ENCODE data around the gene CISH.
A peak's percentile ranks its signal among the peaks of the same experiment; 100 is the strongest.

Gene CISH

GRCh38 chr3:50633230-50633790 is 21.7 kb upstream of the CISH start:
- peaks cover 16% of the 10 kb centered on the region for H3K4me1 ChIP-seq (ENCODE audit: insufficient read depth, poor library complexity, severe bottlenecking)
- no peak overlapping the region for H3K4me3 ChIP-seq (ENCODE audit: severe bottlenecking)
- TF ChIP-seq CTCF (IDR thresholded peaks at IDR 0.05; ENCODE audit: poor library complexity, severe bottlenecking) = no peak
- no peak for ATAC-seq (ENCODE audit: low read depth)
- no peaks in the 10 kb centered on the region for H3K9me3 ChIP-seq (ENCODE audit: severe bottlenecking)
- 0 out of 2 replicates have a peak, but pooled peaks cover 6% of the 10 kb centered on the region for H3K36me3 ChIP-seq (ENCODE audit: low read depth)
- H3K27ac ChIP-seq (ENCODE audit: poor library complexity, severe bottlenecking) = peak overlapping the region; percentile 70
- no peak for DNase-seq (ENCODE audit: low spot score)
- H3K27me3 ChIP-seq (ENCODE audit: insufficient read depth, poor library complexity, severe bottlenecking) = no peaks in the 10 kb centered on the region

DNA sequence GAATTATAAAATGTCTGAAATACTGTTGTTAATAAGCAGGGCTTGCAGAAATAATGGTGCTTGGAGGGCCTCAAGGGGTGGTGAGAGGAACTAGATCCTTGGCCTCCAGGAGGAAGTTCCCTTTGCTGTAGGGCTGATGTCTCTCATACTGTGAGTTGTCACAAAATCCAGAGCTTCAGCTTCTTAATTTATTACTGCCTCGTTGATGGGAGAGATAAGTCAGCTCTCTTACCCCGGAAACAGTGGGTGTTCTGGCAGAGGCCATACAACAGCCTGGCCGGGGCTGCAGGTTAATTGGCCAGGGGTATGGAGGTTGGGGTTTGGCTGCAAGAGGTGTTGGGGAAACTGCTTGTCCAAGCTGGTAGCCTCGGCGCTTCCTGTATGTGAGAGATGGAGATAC is 20.9 kb upstream of the CISH start:
- no peaks in the 10 kb centered on the region for H3K27me3 ChIP-seq (ENCODE audit: insufficient read depth, poor library complexity, severe bottlenecking)
- H3K4me3 ChIP-seq (ENCODE audit: severe bottlenecking) = no peak overlapping the region
- peaks cover 25% of the 10 kb centered on the region for H3K4me1 ChIP-seq (ENCODE audit: insufficient read depth, poor library complexity, severe bottlenecking)
- ATAC-seq (ENCODE audit: low read depth) (peak; percentile 24; the same call in 2 of the 3 replicates), DNase-seq (ENCODE audit: low spot score) (no peak)
- peak overlapping the region; percentile 70 for H3K27ac ChIP-seq (ENCODE audit: poor library complexity, severe bottlenecking)
- no peaks in the 10 kb centered on the region for H3K9me3 ChIP-seq (ENCODE audit: severe bottlenecking)
- TF ChIP-seq CTCF (IDR thresholded peaks at IDR 0.05; ENCODE audit: poor library complexity, severe bottlenecking) = no peak
- H3K36me3 ChIP-seq (ENCODE audit: low read depth) = 0 out of 2 replicates have a peak, but pooled peaks cover 9% of the 10 kb centered on the region

DNA sequence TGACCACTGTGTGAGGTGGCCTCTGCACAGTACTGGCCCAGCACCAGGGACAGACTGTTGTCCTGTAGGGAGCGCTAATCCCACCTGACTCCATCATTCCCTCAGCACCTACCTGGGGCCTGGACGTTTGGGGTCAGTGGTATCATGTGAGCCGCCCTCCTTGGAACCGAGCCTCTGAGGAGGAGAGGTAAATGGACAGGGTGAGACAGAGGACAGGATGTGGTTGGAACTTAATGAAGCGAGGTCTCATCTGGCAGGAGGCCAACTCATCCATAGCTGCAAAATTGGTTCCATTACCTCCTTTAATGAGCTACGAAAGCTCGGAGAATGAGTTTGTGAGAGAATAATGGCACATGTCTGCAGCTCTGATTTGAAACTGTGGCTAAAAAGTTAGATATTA is 19.3 kb upstream of the CISH start:
- Histone ChIP-seq H3K4me3 (ENCODE audit: severe bottlenecking) (no peak overlapping the region), H3K9me3 (ENCODE audit: severe bottlenecking) (no peaks in the 10 kb centered on the region), H3K36me3 (ENCODE audit: low read depth) (peaks cover 9% of the 10 kb centered on the region; the same call in 1 of the 2 replicates), H3K27me3 (ENCODE audit: insufficient read depth, poor library complexity, severe bottlenecking) (no peaks in the 10 kb centered on the region), H3K4me1 (ENCODE audit: insufficient read depth, poor library complexity, severe bottlenecking) (peaks cover 35% of the 10 kb centered on the region), H3K27ac (ENCODE audit: poor library complexity, severe bottlenecking) (peak overlapping the region; percentile 70)
- DNase-seq (ENCODE audit: low spot score) (no peak), ATAC-seq (ENCODE audit: low read depth) (no peak)
- TF ChIP-seq CTCF (IDR thresholded peaks at IDR 0.05; ENCODE audit: poor library complexity, severe bottlenecking) = no peak

DNA sequence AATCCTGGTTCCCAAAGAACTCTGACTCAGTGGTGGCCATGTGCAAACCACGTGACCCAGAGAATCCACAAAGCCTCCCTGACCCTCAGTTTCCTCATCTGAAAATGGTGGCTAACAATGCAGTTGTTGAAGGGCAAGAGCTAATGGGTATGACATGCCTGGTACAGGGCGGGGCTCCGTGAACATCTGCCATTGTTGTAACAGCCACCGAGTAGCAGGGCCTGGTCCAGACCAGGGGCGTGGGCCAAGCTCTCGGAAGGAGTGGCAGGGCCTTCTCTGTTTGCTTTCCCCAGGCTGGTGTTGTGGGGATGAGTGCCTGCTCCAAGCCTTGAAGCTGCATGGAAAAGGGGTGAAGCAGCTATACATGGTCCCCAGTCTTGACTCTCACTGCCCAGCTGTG is 18.8 kb upstream of the CISH start:
- Histone ChIP-seq H3K4me3 (ENCODE audit: severe bottlenecking) (no peak overlapping the region), H3K36me3 (ENCODE audit: low read depth) (peaks cover 9% of the 10 kb centered on the region; the same call in 1 of the 2 replicates), H3K27ac (ENCODE audit: poor library complexity, severe bottlenecking) (peak overlapping the region; percentile 70), H3K9me3 (ENCODE audit: severe bottlenecking) (no peaks in the 10 kb centered on the region), H3K4me1 (ENCODE audit: insufficient read depth, poor library complexity, severe bottlenecking) (peaks cover 35% of the 10 kb centered on the region), H3K27me3 (ENCODE audit: insufficient read depth, poor library complexity, severe bottlenecking) (no peaks in the 10 kb centered on the region)
- DNase-seq (ENCODE audit: low spot score) = no peak
- TF ChIP-seq CTCF (IDR thresholded peaks at IDR 0.05; ENCODE audit: poor library complexity, severe bottlenecking) = no peak
- ATAC-seq (ENCODE audit: low read depth) = no peak

DNA sequence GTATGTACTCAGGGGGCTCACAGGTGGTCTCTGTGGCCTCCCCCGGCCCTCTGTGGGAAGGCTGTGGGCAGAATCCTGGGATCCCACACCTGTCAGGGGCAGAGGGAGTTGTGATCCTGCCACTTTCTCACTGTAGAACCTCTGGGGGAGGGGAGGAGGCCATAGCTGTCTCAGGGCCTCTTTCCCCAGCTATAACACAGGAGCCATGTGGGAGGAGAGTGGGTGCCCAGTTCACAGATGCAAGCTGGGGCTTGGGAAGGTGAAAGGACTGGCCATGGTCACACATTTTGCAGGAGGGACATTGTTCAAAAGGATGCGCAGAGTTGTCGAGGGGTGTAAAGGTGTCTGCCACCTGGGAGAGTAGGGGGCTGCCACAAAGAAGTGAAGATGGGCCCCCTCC is 17.0 kb upstream of the CISH start:
- ATAC-seq (ENCODE audit: low read depth) = no peak
- H3K9me3 ChIP-seq (ENCODE audit: severe bottlenecking) = no peaks in the 10 kb centered on the region
- H3K27me3 ChIP-seq (ENCODE audit: insufficient read depth, poor library complexity, severe bottlenecking) = no peaks in the 10 kb centered on the region
- no peak for DNase-seq (ENCODE audit: low spot score)
- peak overlapping the region; percentile 70 for H3K27ac ChIP-seq (ENCODE audit: poor library complexity, severe bottlenecking)
- TF ChIP-seq CTCF (IDR thresholded peaks at IDR 0.05; ENCODE audit: poor library complexity, severe bottlenecking) = no peak
- peaks cover 14% of the 10 kb centered on the region; the same call in 1 of the 2 replicates for H3K36me3 ChIP-seq (ENCODE audit: low read depth)
- H3K4me3 ChIP-seq (ENCODE audit: severe bottlenecking) = no peak overlapping the region
- H3K4me1 ChIP-seq (ENCODE audit: insufficient read depth, poor library complexity, severe bottlenecking) = peaks cover 51% of the 10 kb centered on the region

Data from RWPE2 (cell line).